Gastroesophageal sphincter (tissue), 4 donors: ENCODE measurements around the gene SDR42E1. TPM values are rescaled to one million over a fixed set of nuclear protein-coding genes. Genes with fewer than 3 reads are reported as not detected.

Source experiments
- ATAC-seq: fragments of 150-250 bp; one replicate; pipeline ENCODE4 v1.9.1; 2016; ENCODE audit warnings: mild to moderate bottlenecking, moderate library complexity
- H3K27ac ChIP-seq, 4 donors: fragments of 200-600 bp; sonication (generic) in 3 of 4; 1 replicate in 3 of 4; 2 replicates in 1 of 4; pipeline ENCODE4 v1.5.1; 2016 to 2019
- H3K27me3 ChIP-seq: fragments of 200-600 bp; sonication (generic); one replicate; pipeline ENCODE4 v1.5.1; 2019
- H3K36me3 ChIP-seq, 2 donors: fragments of 200-600 bp; sonication (generic); one replicate each; pipeline ENCODE4 v1.5.1; 2019; ENCODE audit warnings: control low read depth in 1 of 2
- H3K4me1 ChIP-seq, 3 donors: fragments of 200-600 bp; sonication (generic); 1 replicate in 2 of 3; 2 replicates in 1 of 3; pipeline ENCODE4 v1.5.1; 2016 to 2019; ENCODE audit warnings: control low read depth in 2 of 3
- H3K4me3 ChIP-seq, 2 donors: fragments of 200-600 bp; sonication (generic); one replicate each; pipeline ENCODE4 v1.5.1; 2019; ENCODE audit warnings: mild to moderate bottlenecking in 1 of 2, moderate library complexity in 1 of 2
- H3K9me3 ChIP-seq, 3 donors: fragments of 200-600 bp; sonication (generic); one replicate each; pipeline ENCODE4 v1.5.1; 2017 to 2019; ENCODE audit warnings: control low read depth in 2 of 3
- EP300 ChIP-seq: sonication (generic); formaldehyde crosslinking; IDR thresholded peaks from one replicate; pipeline ENCODE4 v1.6.1; 2017; ENCODE audit warnings: antibody characterized with exemption, mild to moderate bottlenecking
- POLR2A ChIP-seq, 2 donors: fragments of 450-650 bp; IDR thresholded peaks; one replicate each; pipeline ENCODE4 v1.6.1; 2017; ENCODE audit warnings: antibody characterized with exemption in 2 of 2, mild to moderate bottlenecking in 2 of 2, moderate library complexity in 1 of 2
- POLR2AphosphoS5 ChIP-seq: sonication (generic); formaldehyde crosslinking; IDR thresholded peaks from one replicate; pipeline ENCODE4 v1.6.1; 2017; ENCODE audit warnings: antibody characterized with exemption
- WGBS, 2 donors: methylation state at CpG; one replicate each; pipeline ENCODE4 v1.1.5; 2018; ENCODE audit warnings: low coverage in 1 of 2; 5-methylcytosine and 5-hydroxymethylcytosine counted together
- total RNA-seq, 4 donors: library from RNA; depleted of rRNA; stranded (reverse); fragments of >200 nt; gene quantifications; one replicate each; pipeline ENCODE4 v1.1.0, GENCODE V29; 2016
- TF ChIP-seq, protein P1 (sequence below), 4 experiments: fragments of 200-600 bp in 2 of 4; fragments of 450-650 bp in 2 of 4; sonication (generic) in 1 of 4; IDR thresholded peaks; one replicate each; pipeline ENCODE4 v1.5.1; 2017 to 2019; ENCODE audit warnings: antibody characterized with exemption in 4 of 4, mild to moderate bottlenecking in 2 of 4, moderate library complexity in 2 of 4

The SDR42E1 gene
- total RNA-seq, 4 donors from 2014 or later, result 0.62 to 2.1 (median 1.7) TPM

DNA sequence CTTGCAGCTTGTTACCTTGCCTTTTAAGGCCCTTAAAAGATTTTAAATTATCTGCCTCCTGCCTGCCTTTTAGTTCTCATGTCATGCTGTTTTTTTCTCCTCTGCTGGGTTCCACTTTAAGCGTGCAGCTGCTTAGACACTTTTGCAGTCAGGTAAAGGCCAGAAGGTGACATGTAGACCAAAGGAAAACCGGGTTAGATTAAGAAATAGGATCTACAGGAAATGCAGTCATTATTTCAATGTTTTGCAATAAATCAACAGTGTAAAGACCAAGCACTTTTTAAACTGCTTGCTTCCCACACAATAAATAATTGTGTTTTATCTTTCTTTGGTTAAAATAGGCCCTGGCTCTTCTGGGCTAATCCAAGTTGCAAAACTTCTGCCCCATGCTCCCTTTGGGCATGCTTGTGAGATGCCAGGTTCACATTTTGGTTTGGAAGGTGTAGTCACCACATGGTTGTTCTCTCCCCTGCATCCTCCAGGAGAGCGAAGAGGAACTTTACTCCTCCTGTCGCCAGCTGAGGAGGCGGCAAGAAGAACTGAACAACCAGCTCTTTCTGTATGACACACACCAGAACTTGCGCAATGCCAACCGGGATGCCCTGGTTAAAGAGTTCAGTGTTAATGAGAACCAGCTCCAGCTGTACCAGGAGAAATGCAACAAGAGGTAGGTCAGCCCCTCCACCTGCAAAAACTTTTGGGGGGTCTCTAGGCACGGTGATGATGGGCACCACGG is 54.9 kb downstream of the SDR42E1 start:
- H3K4me3 ChIP-seq, result no peak overlapping the region
- WGBS, 2 donors, result 74 to 78% methylated on average over 5 of the region's 9 CpGs
- H3K4me1 ChIP-seq, result no peaks in the 10 kb centered on the region
- H3K36me3 ChIP-seq, result peaks cover 0 to 12% of the 10 kb centered on the region in 2 donors
- no peak for ATAC-seq
- H3K9me3 ChIP-seq, result peaks cover 0 to 13% (median 0%) of the 10 kb centered on the region in 3 donors
- no peak overlapping the region for H3K27ac ChIP-seq
- H3K27me3 ChIP-seq, result no peaks in the 10 kb centered on the region
- TF ChIP-seq EP300 (no peak), POLR2AphosphoS5 (no peak), POLR2A (IDR thresholded peaks at IDR 0.05) (no peak)
- TF ChIP-seq, protein P1, sequence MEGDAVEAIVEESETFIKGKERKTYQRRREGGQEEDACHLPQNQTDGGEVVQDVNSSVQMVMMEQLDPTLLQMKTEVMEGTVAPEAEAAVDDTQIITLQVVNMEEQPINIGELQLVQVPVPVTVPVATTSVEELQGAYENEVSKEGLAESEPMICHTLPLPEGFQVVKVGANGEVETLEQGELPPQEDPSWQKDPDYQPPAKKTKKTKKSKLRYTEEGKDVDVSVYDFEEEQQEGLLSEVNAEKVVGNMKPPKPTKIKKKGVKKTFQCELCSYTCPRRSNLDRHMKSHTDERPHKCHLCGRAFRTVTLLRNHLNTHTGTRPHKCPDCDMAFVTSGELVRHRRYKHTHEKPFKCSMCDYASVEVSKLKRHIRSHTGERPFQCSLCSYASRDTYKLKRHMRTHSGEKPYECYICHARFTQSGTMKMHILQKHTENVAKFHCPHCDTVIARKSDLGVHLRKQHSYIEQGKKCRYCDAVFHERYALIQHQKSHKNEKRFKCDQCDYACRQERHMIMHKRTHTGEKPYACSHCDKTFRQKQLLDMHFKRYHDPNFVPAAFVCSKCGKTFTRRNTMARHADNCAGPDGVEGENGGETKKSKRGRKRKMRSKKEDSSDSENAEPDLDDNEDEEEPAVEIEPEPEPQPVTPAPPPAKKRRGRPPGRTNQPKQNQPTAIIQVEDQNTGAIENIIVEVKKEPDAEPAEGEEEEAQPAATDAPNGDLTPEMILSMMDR (IDR thresholded peaks at IDR 0.05), result no peak

DNA sequence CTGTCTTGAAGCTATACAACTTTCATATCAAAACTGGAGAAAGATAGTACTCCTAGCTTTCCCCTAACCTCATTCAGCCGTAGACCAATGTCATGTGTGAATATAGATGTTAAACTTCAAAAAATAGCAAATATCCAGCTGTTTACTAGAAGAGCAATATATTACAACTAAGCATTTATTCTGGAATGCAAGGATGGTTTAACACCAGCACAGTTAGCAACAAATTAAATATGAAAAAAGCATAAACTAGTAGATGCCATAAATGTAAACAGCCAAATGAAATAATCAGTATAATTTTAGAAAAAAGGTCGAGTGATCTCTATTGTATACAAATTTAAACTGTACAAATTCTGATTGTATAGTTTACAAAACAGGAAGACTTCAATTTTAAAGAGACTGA is 59.7 kb downstream of the SDR42E1 start:
- no peak for ATAC-seq
- WGBS, 2 donors, result 56 to 68% methylated on average over 2 of the region's 2 CpGs
- Histone ChIP-seq H3K27ac (no peak overlapping the region), H3K9me3 (peaks cover 0 to 18% (median 0%) of the 10 kb centered on the region in 3 donors), H3K27me3 (no peaks in the 10 kb centered on the region), H3K36me3 (peaks cover 0 to 6% of the 10 kb centered on the region in 2 donors), H3K4me1 (no peaks in the 10 kb centered on the region), H3K4me3 (no peak overlapping the region)
- TF ChIP-seq, protein P1 (IDR thresholded peaks at IDR 0.05), result no peak
- TF ChIP-seq POLR2AphosphoS5 (no peak), EP300 (no peak), POLR2A (IDR thresholded peaks at IDR 0.05) (no peak)

DNA sequence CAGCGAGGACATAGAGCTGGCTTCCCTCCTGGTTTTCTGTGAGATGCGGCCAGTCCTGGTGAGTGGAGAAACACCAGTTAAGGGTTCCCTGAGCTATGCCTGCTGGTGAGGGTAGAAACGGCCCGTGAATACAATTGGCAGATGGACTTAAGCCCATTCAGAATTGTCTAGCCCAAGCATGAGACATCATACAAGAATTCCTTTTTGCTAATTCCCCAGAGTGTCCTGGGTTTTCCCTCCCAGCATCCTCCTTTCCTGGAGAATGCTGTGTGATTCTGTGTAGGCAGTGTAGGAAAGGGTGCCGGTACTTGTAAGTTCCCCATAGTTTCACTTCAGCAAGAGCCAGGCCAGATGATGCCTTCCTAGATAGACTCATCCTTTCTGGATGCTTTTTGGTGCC is 65.1 kb downstream of the SDR42E1 start:
- Histone ChIP-seq H3K9me3 (peaks cover 0 to 5% (median 0%) of the 10 kb centered on the region in 3 donors), H3K27ac (no peak overlapping the region), H3K4me3 (no peak overlapping the region), H3K36me3 (peaks cover 0 to 6% of the 10 kb centered on the region in 2 donors), H3K4me1 (no peaks in the 10 kb centered on the region), H3K27me3 (peaks cover 4% of the 10 kb centered on the region)
- no peak for ATAC-seq
- WGBS, 2 donors, result 75 to 100% methylated on average over 1 to 3 of the region's 5 CpGs
- no peak for TF ChIP-seq EP300
- TF ChIP-seq POLR2A (IDR thresholded peaks at IDR 0.05), result no peak
- TF ChIP-seq, protein P1 (IDR thresholded peaks at IDR 0.05), result no peak
- TF ChIP-seq POLR2AphosphoS5, result no peak

DNA sequence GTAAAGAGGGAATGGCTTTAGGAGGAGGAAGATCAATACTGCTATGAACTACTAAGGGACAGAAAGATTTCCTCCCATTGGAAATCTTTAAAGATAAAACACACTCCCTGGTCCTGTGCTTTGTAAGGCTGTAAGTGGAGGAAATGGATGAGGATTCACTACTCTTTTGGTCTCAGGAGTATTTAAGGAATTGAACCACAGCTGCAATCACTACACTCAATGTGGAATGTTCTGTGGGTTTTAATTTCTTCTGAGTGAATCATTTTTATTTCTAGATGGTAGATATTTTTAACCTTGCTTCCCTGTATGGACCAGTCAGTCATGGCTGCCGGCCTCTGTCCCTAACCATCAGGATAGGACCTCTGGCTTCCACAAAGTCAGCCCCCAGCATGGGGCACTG is 65.6 kb downstream of the SDR42E1 start:
- WGBS, 2 donors, result 86% methylated on average over 1 of the region's 1 CpG; no CpG with 5 or more reads in 1 of the 2 donors
- H3K27ac ChIP-seq, result no peak overlapping the region
- H3K4me3 ChIP-seq, result no peak overlapping the region
- no peaks in the 10 kb centered on the region for H3K9me3 ChIP-seq
- ATAC-seq, result no peak
- TF ChIP-seq POLR2A (IDR thresholded peaks at IDR 0.05) (no peak), POLR2AphosphoS5 (no peak), EP300 (no peak)
- TF ChIP-seq, protein P1 (IDR thresholded peaks at IDR 0.05), result no peak
- H3K4me1 ChIP-seq, result no peaks in the 10 kb centered on the region
- peaks cover 0 to 6% of the 10 kb centered on the region in 2 donors for H3K36me3 ChIP-seq
- H3K27me3 ChIP-seq, result peaks cover 4% of the 10 kb centered on the region
